ENCODE measurements around the gene SMAP2.

Gene SMAP2

DNA sequence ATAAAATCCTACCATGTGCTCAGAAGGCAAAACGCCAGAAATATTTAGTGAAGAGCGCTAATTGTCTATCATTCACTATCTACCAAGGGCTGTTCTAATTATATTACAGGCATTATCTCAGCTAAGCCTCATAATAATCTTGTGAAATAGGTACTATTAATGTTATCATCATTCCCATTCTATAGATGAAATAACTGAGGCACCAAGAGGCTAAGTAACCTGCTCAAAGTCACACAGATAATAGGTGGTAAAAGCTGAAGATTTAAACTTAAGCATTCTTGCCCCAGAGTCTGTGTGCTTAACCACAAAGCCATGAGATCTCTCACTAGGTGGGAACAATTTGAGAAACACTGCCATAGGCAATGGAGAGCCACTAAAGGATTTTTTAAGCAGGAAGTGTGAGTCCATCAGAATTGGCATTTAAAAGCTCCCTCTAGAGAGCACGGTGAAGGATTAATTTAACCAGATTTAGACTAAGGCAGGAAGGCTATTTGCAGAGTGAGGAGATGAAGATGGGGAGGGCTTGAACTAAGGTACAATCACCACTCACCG, 1.7 kb upstream of the SMAP2 start:
- TF ChIP-seq CREB1 (IDR thresholded peaks at IDR 0.05; ENCODE audit: low read depth) (no peak), EP300 (IDR thresholded peaks at IDR 0.05; ENCODE audit: borderline replicate concordance) (no peak), ZBTB7A (IDR thresholded peaks at IDR 0.05; ENCODE audit: low read depth) (no peak), RAD21 (IDR thresholded peaks at IDR 0.05; ENCODE audit: low read depth) (no peak), TCF12 (IDR thresholded peaks at IDR 0.05; ENCODE audit: low read depth) (no peak), TEAD4 (IDR thresholded peaks at IDR 0.05) (no peak), CEBPB (IDR thresholded peaks at IDR 0.05) (no peak), YY1 (IDR thresholded peaks at IDR 0.05; ENCODE audit: low read depth) (no peak)
- TF ChIP-seq, protein P1, sequence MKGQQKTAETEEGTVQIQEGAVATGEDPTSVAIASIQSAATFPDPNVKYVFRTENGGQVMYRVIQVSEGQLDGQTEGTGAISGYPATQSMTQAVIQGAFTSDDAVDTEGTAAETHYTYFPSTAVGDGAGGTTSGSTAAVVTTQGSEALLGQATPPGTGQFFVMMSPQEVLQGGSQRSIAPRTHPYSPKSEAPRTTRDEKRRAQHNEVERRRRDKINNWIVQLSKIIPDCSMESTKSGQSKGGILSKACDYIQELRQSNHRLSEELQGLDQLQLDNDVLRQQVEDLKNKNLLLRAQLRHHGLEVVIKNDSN (IDR thresholded peaks at IDR 0.05), result no peak

DNA sequence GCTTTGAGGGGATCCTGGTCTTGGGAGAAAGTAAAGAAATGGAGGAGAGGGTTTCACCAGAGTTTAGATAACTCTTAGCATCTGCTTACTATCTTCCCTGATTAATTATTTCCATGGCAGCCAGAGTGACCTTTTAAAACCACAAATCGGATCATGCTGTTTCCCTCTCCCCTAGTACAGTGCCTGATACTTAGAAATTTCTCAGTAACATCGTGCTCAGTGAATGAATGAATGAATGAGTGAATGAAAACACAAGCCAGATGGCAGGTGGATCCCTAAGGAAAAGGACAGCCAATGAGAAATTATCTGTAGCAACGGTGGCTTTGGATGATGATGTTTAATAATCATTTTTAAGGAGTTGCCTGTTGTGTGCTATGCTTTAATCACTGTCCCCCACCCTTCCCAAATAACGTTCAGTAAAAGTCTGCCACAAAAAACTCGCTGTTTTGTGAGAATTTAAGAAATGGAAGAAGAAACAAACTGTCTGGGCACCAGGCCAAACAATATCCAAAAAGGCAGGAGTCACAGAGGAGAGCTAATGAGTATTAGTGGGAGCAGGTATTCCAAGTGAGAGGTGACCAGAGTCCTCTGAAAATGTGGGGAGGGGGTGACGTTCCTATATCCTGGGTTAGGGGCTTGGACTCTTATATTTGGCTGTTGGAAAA, 737 bp upstream of the SMAP2 start:
- TF ChIP-seq TCF12 (IDR thresholded peaks at IDR 0.05; ENCODE audit: low read depth) (no peak), NFIC (IDR thresholded peaks at IDR 0.05) (peak; percentile 39), CEBPB (IDR thresholded peaks at IDR 0.05) (no peak), ZBTB7A (IDR thresholded peaks at IDR 0.05; ENCODE audit: low read depth) (no peak), YY1 (IDR thresholded peaks at IDR 0.05; ENCODE audit: low read depth) (no peak)
- TF ChIP-seq, protein P1 (IDR thresholded peaks at IDR 0.05), result no peak
- TF ChIP-seq, protein P2, sequence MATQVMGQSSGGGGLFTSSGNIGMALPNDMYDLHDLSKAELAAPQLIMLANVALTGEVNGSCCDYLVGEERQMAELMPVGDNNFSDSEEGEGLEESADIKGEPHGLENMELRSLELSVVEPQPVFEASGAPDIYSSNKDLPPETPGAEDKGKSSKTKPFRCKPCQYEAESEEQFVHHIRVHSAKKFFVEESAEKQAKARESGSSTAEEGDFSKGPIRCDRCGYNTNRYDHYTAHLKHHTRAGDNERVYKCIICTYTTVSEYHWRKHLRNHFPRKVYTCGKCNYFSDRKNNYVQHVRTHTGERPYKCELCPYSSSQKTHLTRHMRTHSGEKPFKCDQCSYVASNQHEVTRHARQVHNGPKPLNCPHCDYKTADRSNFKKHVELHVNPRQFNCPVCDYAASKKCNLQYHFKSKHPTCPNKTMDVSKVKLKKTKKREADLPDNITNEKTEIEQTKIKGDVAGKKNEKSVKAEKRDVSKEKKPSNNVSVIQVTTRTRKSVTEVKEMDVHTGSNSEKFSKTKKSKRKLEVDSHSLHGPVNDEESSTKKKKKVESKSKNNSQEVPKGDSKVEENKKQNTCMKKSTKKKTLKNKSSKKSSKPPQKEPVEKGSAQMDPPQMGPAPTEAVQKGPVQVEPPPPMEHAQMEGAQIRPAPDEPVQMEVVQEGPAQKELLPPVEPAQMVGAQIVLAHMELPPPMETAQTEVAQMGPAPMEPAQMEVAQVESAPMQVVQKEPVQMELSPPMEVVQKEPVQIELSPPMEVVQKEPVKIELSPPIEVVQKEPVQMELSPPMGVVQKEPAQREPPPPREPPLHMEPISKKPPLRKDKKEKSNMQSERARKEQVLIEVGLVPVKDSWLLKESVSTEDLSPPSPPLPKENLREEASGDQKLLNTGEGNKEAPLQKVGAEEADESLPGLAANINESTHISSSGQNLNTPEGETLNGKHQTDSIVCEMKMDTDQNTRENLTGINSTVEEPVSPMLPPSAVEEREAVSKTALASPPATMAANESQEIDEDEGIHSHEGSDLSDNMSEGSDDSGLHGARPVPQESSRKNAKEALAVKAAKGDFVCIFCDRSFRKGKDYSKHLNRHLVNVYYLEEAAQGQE (IDR thresholded peaks at IDR 0.05; ENCODE audit: low read depth), result no peak

- TF ChIP-seq RAD21 (IDR thresholded peaks at IDR 0.05; ENCODE audit: low read depth) (no peak), TCF12 (IDR thresholded peaks at IDR 0.05; ENCODE audit: low read depth) (no peak), CREB1 (IDR thresholded peaks at IDR 0.05; ENCODE audit: low read depth) (no peak), EP300 (IDR thresholded peaks at IDR 0.05; ENCODE audit: borderline replicate concordance) (no peak), FOXM1 (IDR thresholded peaks at IDR 0.05; ENCODE audit: borderline replicate concordance, low read depth) (no peak), NFIC (IDR thresholded peaks at IDR 0.05) (no peak), TEAD4 (IDR thresholded peaks at IDR 0.05) (no peak), YY1 (IDR thresholded peaks at IDR 0.05; ENCODE audit: low read depth) (no peak), TAF1 (IDR thresholded peaks at IDR 0.05; ENCODE audit: low read depth) (no peak), ZBTB7A (IDR thresholded peaks at IDR 0.05; ENCODE audit: low read depth) (no peak), EGR1 (IDR thresholded peaks at IDR 0.05) (no peak), CEBPB (IDR thresholded peaks at IDR 0.05) (no peak)
- TF ChIP-seq, protein P3, sequence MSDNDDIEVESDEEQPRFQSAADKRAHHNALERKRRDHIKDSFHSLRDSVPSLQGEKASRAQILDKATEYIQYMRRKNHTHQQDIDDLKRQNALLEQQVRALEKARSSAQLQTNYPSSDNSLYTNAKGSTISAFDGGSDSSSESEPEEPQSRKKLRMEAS (IDR thresholded peaks at IDR 0.05), result no peak
- TF ChIP-seq, protein P1 (IDR thresholded peaks at IDR 0.05), result no peak
Measured at GRCh38 chr1:40377512-40377911, 4.0 kb downstream of the SMAP2 start.

- TF ChIP-seq, protein P2 (IDR thresholded peaks at IDR 0.05; ENCODE audit: low read depth), result no peak
- TF ChIP-seq YY1 (IDR thresholded peaks at IDR 0.05; ENCODE audit: low read depth) (no peak), ZBTB7A (IDR thresholded peaks at IDR 0.05; ENCODE audit: low read depth) (no peak), RAD21 (IDR thresholded peaks at IDR 0.05; ENCODE audit: low read depth) (no peak), CREB1 (IDR thresholded peaks at IDR 0.05; ENCODE audit: low read depth) (no peak)
Measured at GRCh38 chr1:40379785-40380452, 6.4 kb downstream of the SMAP2 start.

GRCh38 chr1:40380817-40381216, 7.3 kb downstream of the SMAP2 start:
- TF ChIP-seq, protein P2 (IDR thresholded peaks at IDR 0.05; ENCODE audit: low read depth), result no peak
- TF ChIP-seq EP300 (IDR thresholded peaks at IDR 0.05; ENCODE audit: borderline replicate concordance) (no peak), CEBPB (IDR thresholded peaks at IDR 0.05) (no peak), FOXM1 (IDR thresholded peaks at IDR 0.05; ENCODE audit: borderline replicate concordance, low read depth) (no peak), EGR1 (IDR thresholded peaks at IDR 0.05) (no peak), TCF12 (IDR thresholded peaks at IDR 0.05; ENCODE audit: low read depth) (no peak), YY1 (IDR thresholded peaks at IDR 0.05; ENCODE audit: low read depth) (no peak), TAF1 (IDR thresholded peaks at IDR 0.05; ENCODE audit: low read depth) (no peak)
- TF ChIP-seq, protein P1 (IDR thresholded peaks at IDR 0.05), result no peak

Measured in Ishikawa (cell line).